Measurements from ENCODE around the gene KIF26B. TPM values are rescaled to one million over a fixed set of nuclear protein-coding genes. Genes with fewer than 3 reads are reported as not detected.

Gene KIF26B
- total RNA-seq, 1 experiment from 2014 or later: 1.2 TPM

- POLR2A ChIA-PET: no interaction called here
- no peak for TF ChIP-seq E2F1 (CRISPR knock-in tag; IDR thresholded peaks at IDR 0.05)
- TF ChIP-seq MAX (CRISPR knock-in tag; IDR thresholded peaks at IDR 0.05): no peak
- no peak for TF ChIP-seq AFF4 (CRISPR knock-in tag; IDR thresholded peaks at IDR 0.05; ENCODE audit: borderline replicate concordance)
- no peak for TF ChIP-seq PRDM15 (CRISPR knock-in tag; IDR thresholded peaks at IDR 0.05)
- TF ChIP-seq SMAD4 (CRISPR knock-in tag; IDR thresholded peaks at IDR 0.05): no peak
- Mint-ChIP-seq H3K4me1 (no peaks in the 10 kb centered on the region), H3K27ac (no peak overlapping the region), H3K27me3 (ENCODE audit: low read depth) (no peaks in the 10 kb centered on the region), H3K36me3 (no peaks in the 10 kb centered on the region), H3K9me3 (peaks cover 4% of the 10 kb centered on the region), H3K4me3 (no peak overlapping the region)
- ATAC-seq: no peak
- no peak for DNase-seq (ENCODE audit: low spot score)
- CTCF ChIA-PET: interaction anchor here (1.4 kb wide), 1 partner anchor 243 kb away, joined by 3 read pairs; no protein-coding TSS in a partner anchor
These were observed 240.9 kb downstream of the KIF26B start for GRCh38 chr1:245395680-245396079.

- ChIA-PET CTCF (interaction anchor here (1.4 kb wide), 1 partner anchor 244 kb away, joined by 3 read pairs; no protein-coding TSS in a partner anchor), POLR2A (interaction anchor here (0.6 kb wide), 1 partner anchor 1406 kb away, joined by 3 read pairs; no protein-coding TSS in a partner anchor)
- Mint-ChIP-seq H3K4me1 (no peaks in the 10 kb centered on the region), H3K27me3 (ENCODE audit: low read depth) (no peaks in the 10 kb centered on the region), H3K36me3 (no peaks in the 10 kb centered on the region), H3K4me3 (no peak overlapping the region), H3K9me3 (peaks cover 4% of the 10 kb centered on the region), H3K27ac (no peak overlapping the region)
- ATAC-seq (no peak), DNase-seq (ENCODE audit: low spot score) (no peak)
- no peak for TF ChIP-seq ZNF263 (CRISPR knock-in tag; IDR thresholded peaks at IDR 0.05; ENCODE audit: low read depth)
- TF ChIP-seq AR (CRISPR knock-in tag; IDR thresholded peaks at IDR 0.05): no peak
These were observed 241.8 kb downstream of the KIF26B start for GRCh38 chr1:245396615-245397014.

GRCh38 chr1:245397771-245398170 lies 243.0 kb downstream of the KIF26B start:
- H3K4me3 Mint-ChIP-seq: no peak overlapping the region
- H3K27me3 Mint-ChIP-seq (ENCODE audit: low read depth): no peaks in the 10 kb centered on the region
- CTCF ChIA-PET: interaction anchor here (0.6 kb wide), 1 partner anchor 17 kb away, joined by 5 read pairs; no protein-coding TSS in a partner anchor
- ATAC-seq: no peak
- POLR2A ChIA-PET: no interaction called here
- no peaks in the 10 kb centered on the region for H3K36me3 Mint-ChIP-seq
- DNase-seq (ENCODE audit: low spot score): no peak
- peaks cover 4% of the 10 kb centered on the region for H3K9me3 Mint-ChIP-seq
- H3K4me1 Mint-ChIP-seq: no peaks in the 10 kb centered on the region
- no peak overlapping the region for H3K27ac Mint-ChIP-seq
- TF ChIP-seq ZNF219 (CRISPR knock-in tag; IDR thresholded peaks at IDR 0.05; ENCODE audit: borderline replicate concordance): no peak
- no peak for TF ChIP-seq USF2 (CRISPR knock-in tag; IDR thresholded peaks at IDR 0.05)
- TF ChIP-seq FOXP4 (CRISPR knock-in tag; IDR thresholded peaks at IDR 0.05): no peak
- TF ChIP-seq ATF3 (CRISPR knock-in tag; conservative IDR thresholded peaks at IDR 0.05): no peak
- no peak for TF ChIP-seq NFATC4 (CRISPR knock-in tag; IDR thresholded peaks at IDR 0.05)
- no peak for TF ChIP-seq ELF4 (CRISPR knock-in tag; IDR thresholded peaks at IDR 0.05; ENCODE audit: low read depth)
- TF ChIP-seq CTCF (IDR thresholded peaks at IDR 0.05): no peak
